Ramos (cell line): ENCODE data around the gene SLC9A9.

Source experiments
- in situ Hi-C: fragments of 300-500 bp; cut with MboI; formaldehyde crosslinking; loops from one replicate; pipeline ENCODE4 v1.14.3; 2022; ENCODE audit warnings: low sequenced_read_pairs; ENCODE audit not compliant: unreplicated experiment

Gene SLC9A9

GRCh38 chr3:143848704-143849103, 436 bp upstream of the SLC9A9 start:
- in situ Hi-C loops: no loop called here

DNA sequence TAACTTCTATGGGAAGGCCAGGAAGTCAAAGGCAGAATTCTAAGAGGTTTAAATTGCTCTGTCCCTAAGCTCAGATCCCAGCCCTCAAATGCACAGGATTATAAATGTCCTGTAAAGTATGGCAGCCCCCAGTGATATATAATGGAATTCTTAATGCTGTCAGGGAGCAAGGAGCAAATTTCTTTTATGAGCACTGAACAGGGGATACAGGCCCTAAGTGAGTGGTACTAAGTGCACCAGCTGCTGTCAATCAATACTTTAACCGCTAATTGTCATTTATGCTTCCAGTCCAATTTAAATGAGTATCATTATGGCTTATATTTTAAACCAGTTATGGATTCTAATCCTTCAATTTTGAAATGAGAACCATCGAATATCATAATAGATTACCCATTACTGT, 4.7 kb downstream of the SLC9A9 start:
- in situ Hi-C loops: no loop called here

DNA sequence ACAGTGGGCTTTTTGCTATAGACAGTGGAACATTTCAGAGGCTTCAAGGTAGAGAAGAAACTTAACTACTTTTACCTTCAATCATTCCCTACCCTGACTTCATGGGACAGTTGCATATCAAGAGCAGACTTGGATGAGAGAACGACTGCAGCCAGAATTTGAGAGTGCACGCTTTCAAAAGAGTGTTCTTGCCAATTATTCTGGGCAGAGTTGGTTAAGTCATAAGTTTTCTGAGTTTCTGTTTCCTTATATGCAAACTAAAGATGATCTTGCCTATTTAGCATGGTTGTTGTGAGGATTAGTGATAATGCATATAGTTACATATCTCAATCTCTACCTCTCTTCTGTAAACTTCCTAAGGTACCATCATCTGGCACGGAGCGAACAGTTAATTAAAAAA, 7.6 kb downstream of the SLC9A9 start:
- in situ Hi-C loops: no loop called here

GRCh38 chr3:143839980-143840379, 8.3 kb downstream of the SLC9A9 start:
- in situ Hi-C loops: no loop called here

DNA sequence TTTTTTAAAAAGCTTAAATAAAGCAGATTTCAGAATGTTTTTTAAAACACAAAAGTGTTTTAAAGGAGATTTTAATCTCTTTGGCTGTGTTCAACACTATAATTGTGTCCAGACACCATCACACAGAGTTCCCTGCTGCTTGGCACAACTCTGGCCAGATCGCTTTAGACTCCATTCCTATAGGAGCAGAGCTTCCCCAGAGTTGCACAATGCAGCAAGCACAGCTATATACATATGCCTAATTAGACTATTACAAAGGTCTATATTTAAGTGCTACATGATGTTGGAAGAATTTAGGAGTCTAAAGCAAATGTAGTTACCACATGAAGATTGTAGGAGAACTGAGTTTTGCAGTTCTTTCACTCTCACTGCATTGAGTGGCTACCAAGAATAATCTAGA, 11.2 kb downstream of the SLC9A9 start:
- in situ Hi-C loops: no loop called here

GRCh38 chr3:143835312-143835711, 13.0 kb downstream of the SLC9A9 start:
- in situ Hi-C loops: no loop called here

DNA sequence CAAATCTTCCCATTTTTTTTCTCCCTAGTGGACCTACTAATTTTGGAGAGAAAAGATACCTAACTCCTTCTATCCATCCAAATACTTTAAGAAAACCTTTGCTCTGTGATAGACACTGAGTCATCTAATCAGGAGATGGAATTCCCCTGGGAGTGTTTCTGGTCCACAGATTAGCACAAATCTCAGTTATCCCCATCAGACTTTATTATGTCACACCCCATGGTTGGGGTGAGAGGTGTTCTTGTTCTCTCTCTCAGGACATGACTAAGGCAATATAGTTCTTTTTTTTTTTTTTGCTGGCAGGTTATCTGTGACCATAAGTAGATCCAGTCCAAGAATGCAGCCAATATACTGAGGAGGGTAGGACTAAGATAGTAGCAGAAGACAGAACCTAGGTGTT, 15.8 kb downstream of the SLC9A9 start:
- in situ Hi-C loops: no loop called here

DNA sequence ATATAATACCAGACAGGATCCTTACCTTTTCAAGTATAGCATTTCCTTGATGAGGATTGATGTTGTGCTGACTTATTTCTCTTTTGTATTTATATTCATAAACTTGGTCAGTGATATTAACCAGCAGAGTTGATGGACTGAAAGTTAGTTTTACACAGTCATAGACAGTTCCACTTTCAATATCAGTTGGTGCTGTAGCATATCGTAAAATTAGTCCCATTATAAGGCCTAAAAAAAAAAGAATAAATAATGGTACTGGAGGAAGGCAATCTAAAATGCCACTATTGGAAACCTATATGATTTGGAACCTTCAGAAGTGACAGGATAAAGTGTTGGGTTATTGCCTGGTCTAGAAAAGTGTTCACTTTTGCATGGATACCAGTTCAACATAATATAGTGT, 16.3 kb downstream of the SLC9A9 start:
- in situ Hi-C loops: no loop called here

DNA sequence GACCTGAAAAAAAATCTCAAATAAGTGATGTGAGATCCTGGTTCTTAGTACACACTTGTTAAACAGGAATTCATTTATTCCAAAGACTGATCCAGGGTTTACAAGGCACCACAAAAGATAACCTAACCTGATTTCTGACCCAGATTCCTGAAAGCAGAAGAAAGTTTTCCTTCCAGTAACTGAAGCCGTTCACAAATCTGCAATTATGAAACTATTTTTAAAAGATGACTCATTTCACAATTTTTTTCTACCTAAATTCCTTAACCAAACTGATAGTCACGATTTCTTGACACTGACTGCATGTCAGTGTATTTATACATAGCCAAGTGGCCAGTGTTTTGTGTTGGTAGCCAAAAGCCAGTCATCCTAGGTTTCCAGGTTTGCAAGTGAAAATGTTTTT, 17.1 kb downstream of the SLC9A9 start:
- in situ Hi-C loops: no loop called here

GRCh38 chr3:143830786-143831185, 17.5 kb downstream of the SLC9A9 start:
- in situ Hi-C loops: no loop called here

- in situ Hi-C loops: no loop called here
Observed at GRCh38 chr3:143830063-143830462, 18.2 kb downstream of the SLC9A9 start.

GRCh38 chr3:143827425-143827824, 20.8 kb downstream of the SLC9A9 start:
- in situ Hi-C loops: no loop called here

DNA sequence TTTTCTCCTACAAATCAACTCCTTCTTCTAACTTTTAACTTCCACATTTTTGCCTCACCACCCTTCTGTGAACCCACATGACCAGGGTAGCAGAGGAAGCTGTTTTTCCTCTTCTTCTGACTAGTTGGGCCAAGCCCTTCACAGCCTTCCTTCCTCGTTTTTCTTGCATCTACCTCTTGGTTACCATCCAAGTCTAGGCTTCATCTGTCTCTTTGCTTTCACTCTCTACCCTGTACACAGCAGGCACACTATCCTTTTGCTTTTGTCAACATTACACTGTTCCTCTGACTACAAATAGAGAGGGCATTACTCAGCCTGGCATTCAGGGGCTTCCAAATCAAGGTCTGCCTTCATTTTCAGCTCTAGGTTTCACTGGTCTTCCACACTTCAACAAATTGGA, 22.0 kb downstream of the SLC9A9 start:
- in situ Hi-C loops: no loop called here

DNA sequence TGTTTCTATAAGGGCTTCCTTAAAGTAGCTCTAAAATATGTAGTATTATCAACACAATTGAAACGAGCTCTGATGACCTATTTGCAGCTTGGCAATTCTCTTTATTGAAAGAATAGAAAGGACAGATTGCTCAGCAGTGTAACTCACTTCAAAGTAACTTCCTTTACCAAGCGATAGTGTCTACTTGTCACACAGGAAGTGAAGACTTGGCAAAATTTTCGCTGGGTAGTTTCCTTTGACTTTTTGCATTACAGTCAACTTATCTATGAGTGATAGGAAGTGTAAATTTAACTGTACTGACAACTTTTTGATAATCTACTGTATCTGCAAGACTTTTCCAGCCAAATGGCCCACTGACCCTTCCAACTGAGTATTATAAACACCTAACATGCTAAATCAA, 22.8 kb downstream of the SLC9A9 start:
- in situ Hi-C loops: no loop called here

- in situ Hi-C loops: no loop called here
Observed at GRCh38 chr3:143824735-143825385, 23.4 kb downstream of the SLC9A9 start.

DNA sequence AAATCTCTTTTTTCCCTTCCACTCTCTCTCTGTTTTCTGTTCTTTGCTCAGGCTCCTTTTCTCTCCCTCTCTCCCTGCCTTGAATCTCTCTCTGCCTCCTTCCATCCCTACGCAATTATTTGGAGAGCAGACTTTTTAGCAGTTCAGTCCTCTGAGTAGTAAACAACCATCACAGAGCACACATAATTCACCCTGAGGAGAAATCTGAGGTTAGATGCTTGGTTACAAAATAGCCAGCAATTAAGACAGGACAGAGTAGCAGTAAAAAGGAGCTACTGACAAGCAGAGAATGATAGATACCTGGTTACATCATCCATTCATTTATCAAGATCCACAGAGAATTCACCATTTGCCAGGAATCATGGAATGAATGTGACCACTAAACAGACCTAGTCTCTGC, 25.5 kb downstream of the SLC9A9 start:
- in situ Hi-C loops: no loop called here

DNA sequence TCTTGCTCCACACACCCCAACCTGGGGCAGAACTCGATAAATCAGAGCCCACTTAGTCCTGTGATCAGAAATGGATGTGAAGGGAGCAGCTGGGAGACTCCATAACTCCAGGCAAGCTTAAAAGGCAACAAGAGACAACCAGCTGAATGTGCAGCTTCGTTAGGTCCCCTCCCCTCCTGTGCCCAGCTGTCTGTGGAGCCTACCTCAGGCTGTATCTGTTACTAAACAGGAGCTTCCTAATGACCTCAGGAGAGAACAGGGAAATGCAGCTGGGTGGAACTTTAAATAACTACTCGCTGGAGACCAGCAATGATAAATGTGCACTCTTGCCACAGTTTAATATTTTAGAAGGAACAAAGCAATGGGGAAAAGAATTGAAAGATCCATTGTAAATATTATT, 25.9 kb downstream of the SLC9A9 start:
- in situ Hi-C loops: no loop called here

- in situ Hi-C loops: no loop called here
Observed at GRCh38 chr3:143821862-143822261, 26.4 kb downstream of the SLC9A9 start.

DNA sequence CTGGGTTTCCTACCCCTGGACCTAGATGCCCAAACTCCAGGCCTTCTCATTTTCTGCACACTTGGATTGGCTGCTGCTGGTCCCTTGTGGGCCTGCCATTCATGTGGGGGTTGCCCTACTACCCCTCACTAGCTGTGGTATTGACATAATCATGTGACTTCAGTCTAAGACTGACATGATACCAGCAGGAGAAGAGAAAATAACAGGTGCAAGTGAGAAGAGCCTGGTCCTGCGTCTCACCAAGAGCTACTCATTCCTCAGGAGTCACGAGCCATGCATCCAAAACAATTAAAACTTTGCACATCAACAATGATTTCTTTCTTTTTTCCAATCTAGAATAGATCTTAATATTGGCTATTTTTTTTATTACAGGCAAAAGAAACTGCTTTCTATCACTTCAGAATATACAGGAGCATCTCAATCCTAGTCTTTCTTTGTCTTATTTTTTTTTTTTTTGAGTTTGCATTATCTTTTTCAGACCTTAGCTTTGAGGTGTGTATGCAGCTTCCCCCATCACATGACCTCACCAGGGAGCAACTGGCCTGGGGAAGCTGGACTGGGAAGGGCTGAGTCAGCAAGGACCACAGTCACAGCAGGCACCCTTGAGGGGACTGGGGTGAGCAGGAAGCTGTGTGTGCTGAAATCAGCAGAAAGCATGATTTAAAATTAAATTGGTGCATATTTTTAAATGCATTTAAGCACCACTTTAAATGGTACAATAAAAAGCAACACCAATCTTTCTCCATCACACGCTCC, 27.6 kb downstream of the SLC9A9 start:
- in situ Hi-C loops: no loop called here

DNA sequence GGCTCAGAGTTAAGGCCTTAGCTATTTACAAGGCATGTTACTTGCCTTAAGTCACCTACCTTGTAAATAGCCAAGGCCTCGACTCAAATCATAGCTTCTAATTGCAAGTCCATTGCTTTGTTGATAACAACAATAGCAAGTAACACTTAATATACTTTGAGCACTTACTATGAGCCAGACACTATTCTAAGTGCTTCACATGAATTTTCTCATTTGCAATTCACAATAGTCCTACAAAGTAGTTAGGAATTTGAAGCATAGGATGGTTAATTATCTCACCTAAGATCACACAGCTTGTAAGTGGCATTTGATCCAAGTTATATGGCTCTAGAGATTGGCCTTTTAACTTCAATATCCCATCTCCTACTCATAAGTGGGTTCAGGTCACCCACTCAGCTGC, 28.4 kb downstream of the SLC9A9 start:
- in situ Hi-C loops: no loop called here

DNA sequence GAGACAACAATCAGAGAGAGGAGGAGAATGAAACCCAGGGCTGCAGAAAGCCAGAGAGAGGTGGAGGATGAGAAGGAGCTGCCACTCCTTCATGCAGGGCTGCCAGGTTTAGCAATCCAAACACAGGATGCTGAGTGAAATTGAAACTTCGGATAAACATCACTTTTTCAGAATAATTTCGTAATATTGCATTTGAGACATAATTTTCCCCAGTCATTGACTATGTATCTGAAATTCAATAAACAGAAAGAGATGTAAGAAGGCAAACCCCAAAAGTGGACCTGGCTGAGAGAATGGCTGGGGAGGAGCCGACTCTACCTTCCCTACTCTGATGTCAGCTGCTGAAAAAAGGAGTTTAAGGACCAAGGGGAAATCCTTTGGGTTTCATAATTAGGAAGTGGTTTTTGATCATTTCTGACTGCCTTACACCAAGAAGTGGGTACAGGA, 33.8 kb downstream of the SLC9A9 start:
- in situ Hi-C loops: no loop called here

DNA sequence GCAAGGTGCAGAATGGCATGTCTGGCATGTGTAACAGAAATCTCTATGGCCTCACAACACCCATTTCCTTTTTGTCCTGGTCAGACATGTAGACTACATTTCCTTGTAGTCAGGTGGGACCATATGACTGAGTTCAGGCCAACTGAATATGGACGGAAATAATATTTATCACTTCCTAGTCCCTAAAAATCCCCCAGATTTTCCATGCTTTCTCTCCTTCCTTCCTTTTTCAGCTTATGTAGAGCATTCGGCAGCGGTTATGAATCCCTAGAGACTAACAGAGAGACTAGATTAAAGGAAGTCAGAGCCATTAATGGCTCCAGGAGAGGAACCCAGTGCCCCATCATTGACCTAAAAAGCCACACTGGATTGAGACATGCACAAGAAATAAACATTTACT, 35.8 kb downstream of the SLC9A9 start:
- in situ Hi-C loops: no loop called here
